ENCODE measurements around the gene KCNMB4. TPM values are rescaled to one million over a fixed set of nuclear protein-coding genes. Genes with fewer than 3 reads are reported as not detected.

The KCNMB4 gene
- total and polyA plus RNA-seq, 7 donors = 0.69 to 6.4 (median 4.7) TPM

DNA sequence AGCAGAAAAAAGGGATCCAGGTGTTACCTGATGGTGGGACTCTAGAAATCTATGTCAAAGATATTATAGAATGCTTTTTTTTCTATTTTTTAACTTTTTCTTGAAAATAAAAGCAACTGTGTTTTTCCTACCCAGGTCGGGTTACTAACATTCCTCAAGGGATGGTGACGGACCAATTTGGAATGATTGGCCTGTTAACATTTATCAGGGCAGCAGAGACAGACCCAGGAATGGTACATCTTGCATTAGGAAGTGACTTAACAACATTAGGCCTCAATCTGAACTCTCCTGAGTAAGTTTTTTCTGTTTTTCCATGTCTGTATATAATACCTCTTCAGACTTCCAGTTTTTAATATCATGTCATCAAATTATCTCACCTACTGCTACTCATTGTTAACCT lies 27.6 kb upstream of the KCNMB4 start:
- DNase-seq = no peak
- no peaks in the 10 kb centered on the region for H3K27me3 ChIP-seq
- peaks cover 0 to 73% (median 21%) of the 10 kb centered on the region in 4 donors for H3K36me3 ChIP-seq
- H3K4me3 ChIP-seq = no peak overlapping the region
- H3K27ac ChIP-seq = no peak overlapping the region
- no peaks in the 10 kb centered on the region for H3K9me3 ChIP-seq
- 94 to 97% methylated on average over 2 of the region's 2 CpGs for WGBS, 2 donors
- TF ChIP-seq POLR2AphosphoS5 (IDR thresholded peaks at IDR 0.05) = no peak
- no peak for TF ChIP-seq CTCF (IDR thresholded peaks at IDR 0.05)
- no peak for TF ChIP-seq POLR2A (IDR thresholded peaks at IDR 0.05)
- TF ChIP-seq EP300 (IDR thresholded peaks at IDR 0.05) = no peak
- intact Hi-C loops (cut with DNase I) = no loop called here
- H3K4me1 ChIP-seq = no peaks in the 10 kb centered on the region

GRCh38 chr12:70351076-70351475 lies 15.0 kb upstream of the KCNMB4 start:
- Histone ChIP-seq H3K27me3 (no peaks in the 10 kb centered on the region), H3K4me1 (no peaks in the 10 kb centered on the region), H3K36me3 (peaks cover 0 to 50% (median 3%) of the 10 kb centered on the region in 4 donors), H3K9me3 (no peaks in the 10 kb centered on the region), H3K27ac (no peak overlapping the region), H3K4me3 (no peak overlapping the region)
- WGBS, 2 donors = 91 to 92% methylated on average over 2 of the region's 2 CpGs
- TF ChIP-seq EP300 (IDR thresholded peaks at IDR 0.05) (no peak), POLR2AphosphoS5 (IDR thresholded peaks at IDR 0.05) (no peak), CTCF (IDR thresholded peaks at IDR 0.05) (no peak), POLR2A (IDR thresholded peaks at IDR 0.05) (no peak)
- intact Hi-C loops (cut with DNase I) = no loop called here
- no peak for DNase-seq

GRCh38 chr12:70353780-70354660 lies 12.1 kb upstream of the KCNMB4 start:
- no peaks in the 10 kb centered on the region for H3K4me1 ChIP-seq
- no peak overlapping the region for H3K27ac ChIP-seq
- no peaks in the 10 kb centered on the region for H3K27me3 ChIP-seq
- intact Hi-C loops (cut with DNase I) = no loop called here
- WGBS, 2 donors = 83 to 93% methylated on average over 6 of the region's 6 CpGs
- H3K4me3 ChIP-seq = no peak overlapping the region
- no peak for TF ChIP-seq CTCF (IDR thresholded peaks at IDR 0.05)
- no peak for TF ChIP-seq POLR2A (IDR thresholded peaks at IDR 0.05)
- no peak for TF ChIP-seq POLR2AphosphoS5 (IDR thresholded peaks at IDR 0.05)
- no peak for TF ChIP-seq EP300 (IDR thresholded peaks at IDR 0.05)
- H3K9me3 ChIP-seq = no peaks in the 10 kb centered on the region
- no peak for DNase-seq
- H3K36me3 ChIP-seq = peaks cover 0 to 27% (median 0%) of the 10 kb centered on the region in 4 donors

DNA sequence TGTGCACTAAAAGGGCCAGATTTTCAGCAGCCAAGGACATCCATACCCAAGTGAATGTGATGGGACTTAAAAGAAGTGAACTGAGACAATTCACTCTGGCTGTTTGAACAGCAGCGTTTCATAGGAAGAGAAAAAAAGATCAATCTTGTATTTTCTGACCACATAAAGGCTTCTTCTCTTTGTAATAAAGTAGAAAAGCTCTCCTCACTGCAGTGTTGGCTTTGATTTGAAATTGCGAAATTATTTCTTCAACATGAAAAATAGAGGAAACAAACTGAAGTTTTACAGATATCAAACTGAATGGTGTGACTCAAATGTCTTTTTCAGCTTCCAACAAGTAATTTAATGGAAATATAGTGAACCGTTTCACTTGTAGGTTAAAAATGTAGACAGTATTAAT lies 11.3 kb upstream of the KCNMB4 start:
- TF ChIP-seq POLR2A (IDR thresholded peaks at IDR 0.05) (no peak), EP300 (IDR thresholded peaks at IDR 0.05) (no peak), POLR2AphosphoS5 (IDR thresholded peaks at IDR 0.05) (no peak), CTCF (IDR thresholded peaks at IDR 0.05) (no peak)
- intact Hi-C loops (cut with DNase I) = no loop called here
- 78 to 88% methylated on average over 3 of the region's 3 CpGs for WGBS, 2 donors
- Histone ChIP-seq H3K9me3 (no peaks in the 10 kb centered on the region), H3K36me3 (peaks cover 0 to 27% (median 0%) of the 10 kb centered on the region in 4 donors), H3K27me3 (no peaks in the 10 kb centered on the region), H3K4me3 (no peak overlapping the region), H3K27ac (no peak overlapping the region), H3K4me1 (no peaks in the 10 kb centered on the region)
- no peak for DNase-seq
